DOHH2 (cell line): ENCODE measurements around the gene ME3.

Experiments
- H3F3A ChIP-seq: fragments of 200-600 bp; sonication (generic), shearing (Covaris generic); 2 replicates; pipeline ENCODE4 v1.6.0; 2016; ENCODE audit warnings: antibody characterized with exemption, mild to moderate bottlenecking; ENCODE audit not compliant: control insufficient read depth, insufficient read depth
- H3K27ac ChIP-seq: fragments of 200-600 bp; sonication (generic); 2 replicates; pipeline ENCODE4 v1.5.1; 2014; ENCODE audit warnings: low read depth, mild to moderate bottlenecking, low read length, moderate library complexity
- H3K27me3 ChIP-seq: fragments of 200-600 bp; sonication (generic); 2 replicates; pipeline ENCODE4 v1.6.1; 2014; ENCODE audit warnings: mild to moderate bottlenecking, low read length, mixed read lengths; ENCODE audit not compliant: control insufficient read depth
- H3K36me3 ChIP-seq: fragments of 200-600 bp; sonication (generic); 2 replicates; pipeline ENCODE4 v1.6.1; 2014; ENCODE audit warnings: mild to moderate bottlenecking, low read length, moderate library complexity, mixed read lengths; ENCODE audit not compliant: control insufficient read depth
- H3K4me1 ChIP-seq: fragments of 200-600 bp; sonication (generic); 2 replicates; pipeline ENCODE4 v1.6.1; 2014; ENCODE audit warnings: mild to moderate bottlenecking, low read length, mixed read lengths; ENCODE audit not compliant: control insufficient read depth
- H3K4me2 ChIP-seq: fragments of 200-600 bp; sonication (generic); 2 replicates; pipeline ENCODE4 v1.6.0; 2014; ENCODE audit warnings: mild to moderate bottlenecking, low read length, moderate library complexity
- H3K4me3 ChIP-seq: fragments of 200-600 bp; sonication (generic); 2 replicates; pipeline ENCODE4 v1.5.1; 2014; ENCODE audit warnings: mild to moderate bottlenecking, low read length, mixed read lengths
- H3K79me2 ChIP-seq: fragments of 200-600 bp; sonication (generic); 2 replicates; pipeline ENCODE4 v1.6.1; 2014; ENCODE audit warnings: mild to moderate bottlenecking, low read length, mixed read lengths; ENCODE audit not compliant: control insufficient read depth
- H3K9me2 ChIP-seq: fragments of 200-600 bp; sonication (generic); replicated peaks from 2 replicates; pipeline ENCODE4 v1.6.1; 2014; ENCODE audit warnings: mild to moderate bottlenecking, low read length, mixed read lengths; ENCODE audit not compliant: control insufficient read depth
- H3K9me3 ChIP-seq: fragments of 200-600 bp; sonication (generic); 2 replicates; pipeline ENCODE4 v1.6.1; 2014; ENCODE audit warnings: antibody characterized with exemption, low read length, mixed read lengths; ENCODE audit not compliant: control insufficient read depth, insufficient read depth
- H4K20me1 ChIP-seq: fragments of 200-600 bp; sonication (generic); 2 replicates; pipeline ENCODE4 v1.6.0; 2014; ENCODE audit warnings: low read depth, mild to moderate bottlenecking, antibody characterized with exemption, low read length, moderate library complexity; ENCODE audit not compliant: control insufficient read depth, insufficient read depth
- CTCF ChIP-seq: fragments of 200-600 bp; sonication (generic); IDR thresholded peaks from one replicate; pipeline ENCODE4 v1.5.1; 2014; ENCODE audit warnings: antibody characterized with exemption, mild to moderate bottlenecking, low read depth, low read length; ENCODE audit not compliant: poor library complexity, severe bottlenecking
- EZH2phosphoT487 ChIP-seq: fragments of 200-600 bp; sonication (generic); IDR thresholded peaks from 2 replicates; pipeline ENCODE4 v1.6.1; 2017; ENCODE audit warnings: borderline replicate concordance, mild to moderate bottlenecking, antibody characterized with exemption, low read length, moderate library complexity, mixed read lengths

Gene ME3

DNA sequence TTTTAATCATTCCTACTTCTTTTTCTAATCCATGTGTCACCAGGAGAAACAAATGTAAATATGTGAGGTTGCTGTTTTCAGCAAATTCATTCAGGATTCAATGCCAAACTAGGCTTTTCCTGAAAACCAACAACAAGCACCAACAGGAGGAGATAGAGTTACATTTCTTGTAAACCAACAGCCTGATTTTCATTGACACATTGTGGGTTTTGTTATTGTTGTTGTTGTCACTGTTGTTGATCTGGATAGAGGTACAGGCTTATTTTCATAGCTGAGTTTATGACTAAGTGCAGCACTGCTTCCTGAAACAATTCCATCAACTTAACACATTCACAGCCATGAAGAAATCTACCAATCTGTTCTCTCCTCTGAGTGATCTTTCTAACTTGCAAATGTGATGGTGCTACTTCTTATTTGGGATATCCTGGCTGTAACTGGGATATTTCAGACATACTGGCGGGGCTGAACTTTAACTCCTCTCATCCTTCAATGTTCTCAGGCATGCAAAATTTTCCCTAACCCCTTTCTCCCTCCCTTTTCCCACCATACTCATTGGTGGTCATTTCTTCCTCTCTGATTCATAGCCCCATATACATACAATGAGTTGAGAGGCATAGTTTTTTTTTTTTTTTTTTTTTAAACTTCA is 65.5 kb downstream of the ME3 start:
- H3K4me2 ChIP-seq: no peak overlapping the region

GRCh38 chr11:86606270-86606835 is 66.1 kb downstream of the ME3 start:
- H3K36me3 ChIP-seq: no peaks in the 10 kb centered on the region
- H3F3A ChIP-seq: no peaks in the 10 kb centered on the region
- H3K79me2 ChIP-seq: no peaks in the 10 kb centered on the region
- H4K20me1 ChIP-seq: no peaks in the 10 kb centered on the region
- H3K4me3 ChIP-seq: no peak overlapping the region
- H3K27me3 ChIP-seq: no peaks in the 10 kb centered on the region
- H3K9me3 ChIP-seq: no peaks in the 10 kb centered on the region
- TF ChIP-seq EZH2phosphoT487 (no peak), CTCF (no peak)
- no peaks in the 10 kb centered on the region for H3K4me1 ChIP-seq
- no peak overlapping the region for H3K4me2 ChIP-seq
- H3K9me2 ChIP-seq: no peaks in the 10 kb centered on the region
- no peak overlapping the region for H3K27ac ChIP-seq

More for the DNA sequence above, 65.5 kb downstream of the ME3 start:
- H3K4me3 ChIP-seq: no peak overlapping the region
- no peak for TF ChIP-seq CTCF
- TF ChIP-seq EZH2phosphoT487: no peak
- H3F3A ChIP-seq: no peaks in the 10 kb centered on the region
- H3K27ac ChIP-seq: no peak overlapping the region
- no peaks in the 10 kb centered on the region for H3K9me3 ChIP-seq
- no peaks in the 10 kb centered on the region for H3K9me2 ChIP-seq
- no peaks in the 10 kb centered on the region for H3K4me1 ChIP-seq
- H3K27me3 ChIP-seq: no peaks in the 10 kb centered on the region
- no peaks in the 10 kb centered on the region for H4K20me1 ChIP-seq
- H3K79me2 ChIP-seq: no peaks in the 10 kb centered on the region
- H3K36me3 ChIP-seq: no peaks in the 10 kb centered on the region

- no peaks in the 10 kb centered on the region for H3K9me2 ChIP-seq
- H3K36me3 ChIP-seq: no peaks in the 10 kb centered on the region
- no peaks in the 10 kb centered on the region for H3K79me2 ChIP-seq
- no peak overlapping the region for H3K27ac ChIP-seq
- TF ChIP-seq EZH2phosphoT487: no peak
- TF ChIP-seq CTCF: no peak
- H4K20me1 ChIP-seq: no peaks in the 10 kb centered on the region
- H3K27me3 ChIP-seq: no peaks in the 10 kb centered on the region
- no peaks in the 10 kb centered on the region for H3K4me1 ChIP-seq
- H3K4me3 ChIP-seq: no peak overlapping the region
- H3K9me3 ChIP-seq: no peaks in the 10 kb centered on the region
- H3K4me2 ChIP-seq: no peak overlapping the region
- H3F3A ChIP-seq: no peaks in the 10 kb centered on the region
Observed at GRCh38 chr11:86596861-86597586, 75.4 kb downstream of the ME3 start.
